ENCODE measurements around the gene SBNO1.
"Not testable (repeated sequence)": the region's sequence is repeated elsewhere in the genome, so short reads cannot be mapped to it uniquely, and the experiment has no call there.

SBNO1 gene

GRCh38 chr12:123388951-123389559, 24.4 kb upstream of the SBNO1 start:
- DNase-seq (ENCODE audit: low read depth in 1 of 2, low spot score in 1 of 2): no peak

GRCh38 chr12:123388177-123388950, 23.7 kb upstream of the SBNO1 start:
- DNase-seq (ENCODE audit: low read depth in 1 of 2, low spot score in 1 of 2): peak; percentile 49 to 59

GRCh38 chr12:123387508-123388176, 23.0 kb upstream of the SBNO1 start:
- no peak for DNase-seq (ENCODE audit: low read depth in 1 of 2, low spot score in 1 of 2)

GRCh38 chr12:123385536-123385935, 20.9 kb upstream of the SBNO1 start:
- DNase-seq (ENCODE audit: low read depth in 1 of 2, low spot score in 1 of 2): not testable (repeated sequence)

GRCh38 chr12:123384994-123385376, 20.3 kb upstream of the SBNO1 start:
- DNase-seq (ENCODE audit: low read depth in 1 of 2, low spot score in 1 of 2): no peak

- no peak for DNase-seq (ENCODE audit: low read depth in 1 of 2, low spot score in 1 of 2)
These were observed 19.8 kb upstream of the SBNO1 start for GRCh38 chr12:123384318-123384993.

- no peak for DNase-seq (ENCODE audit: low read depth in 1 of 2, low spot score in 1 of 2)
These were observed 18.0 kb upstream of the SBNO1 start for GRCh38 chr12:123382684-123383083.

GRCh38 chr12:123379391-123379790, 14.7 kb upstream of the SBNO1 start:
- DNase-seq (ENCODE audit: low read depth in 1 of 2, low spot score in 1 of 2): no peak

- not testable (repeated sequence) for DNase-seq (ENCODE audit: low read depth in 1 of 2, low spot score in 1 of 2)
These were observed 7.8 kb upstream of the SBNO1 start for GRCh38 chr12:123372415-123372814.

- not testable (repeated sequence) for DNase-seq (ENCODE audit: low read depth in 1 of 2, low spot score in 1 of 2)
These were observed 7.2 kb upstream of the SBNO1 start for GRCh38 chr12:123371667-123372368.

- DNase-seq (ENCODE audit: low read depth in 1 of 2, low spot score in 1 of 2): no peak
These were observed 4.6 kb upstream of the SBNO1 start for GRCh38 chr12:123369229-123369628.

- not testable (repeated sequence) for DNase-seq (ENCODE audit: low read depth in 1 of 2, low spot score in 1 of 2)
These were observed 3.8 kb upstream of the SBNO1 start for GRCh38 chr12:123368431-123368830.

GRCh38 chr12:123367511-123367910, 2.9 kb upstream of the SBNO1 start:
- DNase-seq (ENCODE audit: low read depth in 1 of 2, low spot score in 1 of 2): no peak

GRCh38 chr12:123365025-123365917, 624 bp upstream of the SBNO1 start:
- DNase-seq (ENCODE audit: low read depth in 1 of 2, low spot score in 1 of 2): peak; percentile 93 to 96

- peak in 1 of 2 donors; percentile 9 for DNase-seq (ENCODE audit: low read depth in 1 of 2, low spot score in 1 of 2)
These were observed 711 bp downstream of the SBNO1 start for GRCh38 chr12:123363740-123364531.

- DNase-seq (ENCODE audit: low read depth in 1 of 2, low spot score in 1 of 2): peak in 1 of 2 donors; percentile 17
These were observed 1.3 kb downstream of the SBNO1 start for GRCh38 chr12:123363390-123363739.

GRCh38 chr12:123358035-123358434, 6.6 kb downstream of the SBNO1 start:
- DNase-seq (ENCODE audit: low read depth in 1 of 2, low spot score in 1 of 2): no peak

- DNase-seq (ENCODE audit: low read depth in 1 of 2, low spot score in 1 of 2): no peak
These were observed 8.4 kb downstream of the SBNO1 start for GRCh38 chr12:123356159-123356670.

- no peak for DNase-seq (ENCODE audit: low read depth in 1 of 2, low spot score in 1 of 2)
These were observed 10.0 kb downstream of the SBNO1 start for GRCh38 chr12:123354600-123354999.

Measured in activated CD4-positive, alpha-beta T cell treated with anti-CD3 and anti-CD28 coated beads, Interleukin-2, amount 50 U/mL, for 24 hours (primary cell).